Cardiac muscle cell (in vitro differentiated cells and primary cell): Measurements from ENCODE around the gene P4HB. TPM values are rescaled to one million over a fixed set of nuclear protein-coding genes. Genes with fewer than 3 reads are reported as not detected.

ENCODE experiments used
- DNase-seq, 2 donors: peaks; one replicate each; pipeline versions ENCODE4 v3.0.0 to v3.0.0-alpha.2; 2010 to 2017; ENCODE audit warnings: low read depth in 1 of 2, low spot score in 1 of 2
- H3K27ac ChIP-seq: fragments of 200-600 bp; sonication (generic); 2 replicates; pipeline ENCODE4 v1.5.1; 2016
- H3K27me3 ChIP-seq: fragments of 200-600 bp; sonication (generic); 2 replicates; pipeline ENCODE4 v1.6.0; 2016; ENCODE audit warnings: control low read depth
- H3K36me3 ChIP-seq: fragments of 200-600 bp; sonication (generic); 2 replicates; pipeline ENCODE4 v1.5.1; 2016; ENCODE audit warnings: control low read depth
- H3K4me1 ChIP-seq: fragments of 200-600 bp; sonication (generic); 2 replicates; pipeline ENCODE4 v1.8.1; 2017; ENCODE audit warnings: low read depth, mild to moderate bottlenecking, mixed run types
- H3K4me3 ChIP-seq: fragments of 200-600 bp; sonication (generic); 2 replicates; pipeline ENCODE4 v1.5.1; 2016; ENCODE audit warnings: mild to moderate bottlenecking
- H3K9me3 ChIP-seq: fragments of 200-600 bp; sonication (generic); 2 replicates; pipeline ENCODE4 v1.5.1; 2017; ENCODE audit warnings: low read depth, mild to moderate bottlenecking, control low read depth
- CTCF ChIP-seq: IDR thresholded peaks from 2 replicates; pipeline ENCODE4 v1.5.1; 2012; ENCODE audit warnings: low read depth, mild to moderate bottlenecking, low read length
- polyA plus RNA-seq: library from polyadenylated mRNA; unstranded; fragments of >200 nt; fragmentation: Nextera tagmentation; extraction: Ambion mirVana; gene quantifications from 2 replicates; pipeline ENCODE4 v1.2.1, GENCODE V29; 2016
- total RNA-seq: library from RNA; depleted of rRNA; stranded (reverse); fragments of >200 nt; gene quantifications from 2 replicates; pipeline ENCODE4 v1.2.3, GENCODE V29; 2016

Gene P4HB
- total and polyA plus RNA-seq, 2 experiments from 2014 or later, result 597 to 972 TPM

GRCh38 chr17:81811705-81812570 lies 48.4 kb downstream of the P4HB start:
- Histone ChIP-seq H3K27me3 (peaks cover 29% of the 10 kb centered on the region), H3K9me3 (no peaks in the 10 kb centered on the region), H3K4me1 (peaks cover 4% of the 10 kb centered on the region), H3K4me3 (no peak overlapping the region), H3K36me3 (no peaks in the 10 kb centered on the region), H3K27ac (no peak overlapping the region)
- no peak for DNase-seq
- no peak for TF ChIP-seq CTCF

GRCh38 chr17:81810892-81811704 lies 49.2 kb downstream of the P4HB start:
- Histone ChIP-seq H3K36me3 (no peaks in the 10 kb centered on the region), H3K4me3 (no peak overlapping the region), H3K27ac (no peak overlapping the region), H3K27me3 (peaks cover 37% of the 10 kb centered on the region), H3K4me1 (peaks cover 4% of the 10 kb centered on the region), H3K9me3 (no peaks in the 10 kb centered on the region)
- no peak for TF ChIP-seq CTCF
- DNase-seq, result no peak

GRCh38 chr17:81810476-81810875 lies 49.9 kb downstream of the P4HB start:
- H3K9me3 ChIP-seq, result no peaks in the 10 kb centered on the region
- H3K4me1 ChIP-seq, result peaks cover 4% of the 10 kb centered on the region
- DNase-seq, result no peak
- H3K27ac ChIP-seq, result no peak overlapping the region
- no peak for TF ChIP-seq CTCF
- no peaks in the 10 kb centered on the region for H3K36me3 ChIP-seq
- H3K27me3 ChIP-seq, result peaks cover 43% of the 10 kb centered on the region
- no peak overlapping the region for H3K4me3 ChIP-seq

- no peaks in the 10 kb centered on the region for H3K36me3 ChIP-seq
- H3K4me1 ChIP-seq, result no peaks in the 10 kb centered on the region
- H3K27ac ChIP-seq, result no peak overlapping the region
- no peaks in the 10 kb centered on the region for H3K9me3 ChIP-seq
- TF ChIP-seq CTCF, result no peak
- no peak overlapping the region for H3K4me3 ChIP-seq
- DNase-seq, result no peak
- H3K27me3 ChIP-seq, result peaks cover 52% of the 10 kb centered on the region
These were observed 50.8 kb downstream of the P4HB start for GRCh38 chr17:81809556-81809998.

GRCh38 chr17:81808778-81809555 lies 51.4 kb downstream of the P4HB start:
- no peak overlapping the region for H3K4me3 ChIP-seq
- no peaks in the 10 kb centered on the region for H3K9me3 ChIP-seq
- no peaks in the 10 kb centered on the region for H3K36me3 ChIP-seq
- no peak for DNase-seq
- TF ChIP-seq CTCF, result no peak
- no peak overlapping the region for H3K27ac ChIP-seq
- peaks cover 58% of the 10 kb centered on the region for H3K27me3 ChIP-seq
- H3K4me1 ChIP-seq, result no peaks in the 10 kb centered on the region
